NCI-H146 (cell line): ENCODE results near the gene RAF1.
"Not testable (repeated sequence)": the region's sequence is repeated elsewhere in the genome, so short reads cannot be mapped to it uniquely, and the experiment has no call there.

Source experiments
- DNase-seq: peaks from one replicate; lab custom pipeline; 2025; lab: John Stamatoyannopoulos, UW

RAF1 gene

GRCh38 chr3:12675115-12675810 is 11.3 kb upstream of the RAF1 start:
- DNase-seq: no peak

- not testable (repeated sequence) for DNase-seq
Observed at GRCh38 chr3:12673956-12674736, 10.2 kb upstream of the RAF1 start.

- DNase-seq: no peak
Observed at GRCh38 chr3:12671120-12671450, 7.2 kb upstream of the RAF1 start.

- DNase-seq: no peak
Observed at GRCh38 chr3:12670365-12671119, 6.6 kb upstream of the RAF1 start.

GRCh38 chr3:12663401-12663935 is 449 bp downstream of the RAF1 start:
- peak; percentile 31 for DNase-seq

GRCh38 chr3:12662593-12663400 is 1.1 kb downstream of the RAF1 start:
- DNase-seq: peak; percentile 42

GRCh38 chr3:12661926-12662592 is 1.9 kb downstream of the RAF1 start:
- no peak for DNase-seq

GRCh38 chr3:12661375-12661774 is 2.5 kb downstream of the RAF1 start:
- DNase-seq: not testable (repeated sequence)

- DNase-seq: no peak
Observed at GRCh38 chr3:12660196-12660595, 3.7 kb downstream of the RAF1 start.

GRCh38 chr3:12659316-12660015 is 4.5 kb downstream of the RAF1 start:
- DNase-seq: no peak

- DNase-seq: no peak
Observed at GRCh38 chr3:12658593-12659058, 5.3 kb downstream of the RAF1 start.

- DNase-seq: no peak
Observed at GRCh38 chr3:12656850-12657249, 7.1 kb downstream of the RAF1 start.

- no peak for DNase-seq
Observed at GRCh38 chr3:12656193-12656592, 7.7 kb downstream of the RAF1 start.

GRCh38 chr3:12655701-12656100 is 8.2 kb downstream of the RAF1 start:
- no peak for DNase-seq

- no peak for DNase-seq
Observed at GRCh38 chr3:12653747-12654146, 10.2 kb downstream of the RAF1 start.

- no peak for DNase-seq
Observed at GRCh38 chr3:12648384-12648959, 15.4 kb downstream of the RAF1 start.

GRCh38 chr3:12644331-12644937 is 19.5 kb downstream of the RAF1 start:
- DNase-seq: no peak

- DNase-seq: no peak
Observed at GRCh38 chr3:12643724-12644123, 20.2 kb downstream of the RAF1 start.

GRCh38 chr3:12643010-12643380 is 20.9 kb downstream of the RAF1 start:
- no peak for DNase-seq

- not testable (repeated sequence) for DNase-seq
Observed at GRCh38 chr3:12640853-12641252, 23.1 kb downstream of the RAF1 start.
